AG20443 (cell line): ENCODE measurements around the gene FBXL7.

Experiments
- DNase-seq: peaks from one replicate; pipeline ENCODE4 v3.0.0; 2012; ENCODE audit warnings: low spot score, mixed read lengths

The FBXL7 gene

GRCh38 chr5:15544039-15544438, 44.1 kb downstream of the FBXL7 start:
- no peak for DNase-seq

GRCh38 chr5:15545082-15545481, 45.1 kb downstream of the FBXL7 start:
- DNase-seq = no peak

GRCh38 chr5:15547261-15547839, 47.4 kb downstream of the FBXL7 start:
- DNase-seq = no peak

- DNase-seq = no peak
These were observed 50.0 kb downstream of the FBXL7 start for GRCh38 chr5:15549961-15550360.

- DNase-seq = peak; percentile 26
These were observed 50.6 kb downstream of the FBXL7 start for GRCh38 chr5:15550502-15551112.

GRCh38 chr5:15551113-15551504, 51.1 kb downstream of the FBXL7 start:
- DNase-seq = no peak

GRCh38 chr5:15554542-15554941, 54.6 kb downstream of the FBXL7 start:
- DNase-seq = no peak

GRCh38 chr5:15555176-15555575, 55.2 kb downstream of the FBXL7 start:
- DNase-seq = no peak

GRCh38 chr5:15558240-15558639, 58.3 kb downstream of the FBXL7 start:
- DNase-seq = no peak

- DNase-seq = no peak
These were observed 58.7 kb downstream of the FBXL7 start for GRCh38 chr5:15558681-15559080.

- no peak for DNase-seq
These were observed 60.4 kb downstream of the FBXL7 start for GRCh38 chr5:15560421-15560820.

- DNase-seq = no peak
These were observed 64.5 kb downstream of the FBXL7 start for GRCh38 chr5:15564523-15564922.

- no peak for DNase-seq
These were observed 65.0 kb downstream of the FBXL7 start for GRCh38 chr5:15564957-15565356.

- peak; percentile 30 for DNase-seq
These were observed 66.3 kb downstream of the FBXL7 start for GRCh38 chr5:15566306-15566705.

GRCh38 chr5:15566789-15567188, 66.8 kb downstream of the FBXL7 start:
- DNase-seq = no peak

GRCh38 chr5:15570491-15570890, 70.5 kb downstream of the FBXL7 start:
- DNase-seq = no peak

GRCh38 chr5:15571081-15571480, 71.1 kb downstream of the FBXL7 start:
- no peak for DNase-seq

GRCh38 chr5:15571618-15572017, 71.6 kb downstream of the FBXL7 start:
- no peak for DNase-seq

GRCh38 chr5:15573590-15573989, 73.6 kb downstream of the FBXL7 start:
- no peak for DNase-seq

- no peak for DNase-seq
These were observed 74.1 kb downstream of the FBXL7 start for GRCh38 chr5:15574128-15574527.

GRCh38 chr5:15574806-15575325, 74.9 kb downstream of the FBXL7 start:
- DNase-seq = no peak

- DNase-seq = no peak
These were observed 75.7 kb downstream of the FBXL7 start for GRCh38 chr5:15575666-15576065.

GRCh38 chr5:15577132-15577531, 77.2 kb downstream of the FBXL7 start:
- no peak for DNase-seq

- DNase-seq = no peak
These were observed 77.9 kb downstream of the FBXL7 start for GRCh38 chr5:15577831-15578230.
